Lung (tissue), 12 donors: ENCODE results near the gene TOM1L2. TPM values are rescaled to one million over a fixed set of nuclear protein-coding genes. Genes with fewer than 3 reads are reported as not detected.

Source experiments
- ATAC-seq: fragments of 200-7000 bp; cut with Tn5 transposase; one replicate; pipeline ENCODE4 v1.9.1; 2020; ENCODE audit warnings: moderate number of reproducible peaks; ENCODE audit not compliant: insufficient read depth, low FRiP score
- DNase-seq, 3 donors: peaks; one replicate each; pipeline ENCODE4 v3.0.0-alpha.2; 2013 to 2017
- H3K27ac ChIP-seq, 2 donors: one replicate each; pipeline ENCODE4 v1.5.1; 2013; ENCODE audit warnings: mild to moderate bottlenecking in 2 of 2, moderate library complexity in 2 of 2, control low read depth in 1 of 2, inconsistent platforms in 1 of 2, low read depth in 1 of 2, low read length in 1 of 2
- H3K27me3 ChIP-seq, 3 donors: one replicate each; pipeline ENCODE4 v1.5.1; 2013; ENCODE audit warnings: low read length in 2 of 3; ENCODE audit not compliant: control insufficient read depth in 3 of 3, insufficient read depth in 3 of 3
- H3K36me3 ChIP-seq, 4 donors: one replicate each; pipeline ENCODE4 v1.5.1; 2013; ENCODE audit warnings: low read length in 4 of 4, mild to moderate bottlenecking in 1 of 4, moderate library complexity in 1 of 4; ENCODE audit not compliant: control insufficient read depth in 4 of 4, insufficient read depth in 4 of 4
- H3K4me1 ChIP-seq, 5 donors: one replicate each; pipeline ENCODE4 v1.5.1; 2013; ENCODE audit warnings: low read length in 5 of 5, mild to moderate bottlenecking in 2 of 5, moderate library complexity in 1 of 5; ENCODE audit not compliant: control insufficient read depth in 5 of 5, insufficient read depth in 5 of 5
- H3K4me3 ChIP-seq: one replicate; pipeline ENCODE4 v1.5.1; 2013; ENCODE audit warnings: mild to moderate bottlenecking, control low read depth, moderate library complexity
- H3K9ac ChIP-seq, 2 donors: one replicate each; pipeline ENCODE4 v1.5.1; 2013; ENCODE audit warnings: low read length in 2 of 2, control low read depth in 1 of 2; ENCODE audit not compliant: insufficient read depth in 1 of 2
- H3K9me3 ChIP-seq, 4 donors: one replicate each; pipeline ENCODE4 v1.5.1; 2013; ENCODE audit warnings: low read length in 3 of 4, mild to moderate bottlenecking in 1 of 4, moderate library complexity in 1 of 4; ENCODE audit not compliant: control insufficient read depth in 4 of 4, insufficient read depth in 3 of 4
- WGBS, 2 donors: extraction: QIAGEN DNeasy Blood & Tissue Kit; methylation state at CpG; one replicate each; pipeline ENCODE4 v1.1.7; 2013; 5-methylcytosine and 5-hydroxymethylcytosine counted together
- polyA plus RNA-seq, 2 donors: library from polyadenylated mRNA; stranded (reverse); fragments of 200-250 nt; gene quantifications; one replicate each; pipeline ENCODE4 v1.2.1, GENCODE V29; 2013
- total RNA-seq, 2 donors: library from RNA; depleted of rRNA in 1 of 2; stranded (reverse); fragments of >200 nt in 1 of 2; gene quantifications; one replicate each; pipeline ENCODE4 v1.2.1, GENCODE V29; 2014 to 2021
- TF ChIP-seq, protein P1 (sequence below): IDR thresholded peaks from 2 replicates; pipeline ENCODE4 v1.5.1; 2012; ENCODE audit warnings: mild to moderate bottlenecking; ENCODE audit errors: control extremely low read depth, extremely low read depth
- donor health status: control.
- donor health status: control.
- donor health status: Bipolar disorder and iron deficiency.
- donor health status: healthy.
- donor health status: DM: yes; HTN: yes; CAD: no.

TOM1L2 gene
- total and polyA plus RNA-seq, 4 donors = 21.5 to 56.5 (median 35.8) TPM

DNA sequence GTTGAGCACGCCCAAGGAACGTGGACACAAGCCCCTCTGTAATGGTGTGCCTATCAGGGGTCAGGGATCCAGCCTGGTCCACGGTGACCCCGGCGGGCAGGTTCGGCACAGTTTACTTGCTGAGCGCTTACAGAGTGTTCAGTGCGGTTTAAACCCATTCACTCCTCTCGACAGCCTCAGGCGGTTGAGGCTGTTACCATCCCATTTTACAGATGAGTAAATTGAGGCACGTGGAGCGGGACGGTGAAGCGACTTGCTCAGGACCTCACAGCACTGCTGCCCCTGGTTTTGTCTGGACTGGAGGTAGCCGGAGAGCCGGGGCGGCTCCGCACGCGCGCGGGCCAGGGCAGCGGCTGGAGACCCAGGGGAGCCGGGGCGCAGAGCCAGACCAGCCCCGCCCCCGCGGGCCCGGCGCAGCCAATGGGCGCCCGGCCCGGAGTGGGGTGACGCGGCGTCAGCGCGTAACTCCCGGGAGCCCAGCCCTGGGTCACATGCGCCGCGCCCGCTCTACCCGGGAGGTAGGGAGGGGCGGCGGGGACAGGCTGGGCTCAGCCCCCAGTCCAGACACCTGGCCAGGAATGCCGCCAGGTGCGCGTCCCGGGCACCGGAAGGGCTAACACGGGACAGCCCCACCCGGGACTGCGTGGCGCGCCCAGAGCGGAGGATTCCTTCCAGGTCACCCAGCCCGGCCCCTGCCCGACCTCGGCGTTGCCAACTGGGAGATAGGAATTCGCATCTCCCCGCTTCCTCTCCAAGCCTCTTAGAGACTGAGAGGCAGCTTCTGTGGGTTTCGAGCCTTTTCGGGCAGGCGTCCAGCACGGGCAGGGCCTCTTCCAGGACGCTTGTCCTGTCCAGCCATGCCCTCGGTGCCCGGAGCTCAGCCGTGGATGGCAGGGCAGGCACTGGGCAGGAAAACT, 132.2 kb downstream of the TOM1L2 start:
- no peaks in the 10 kb centered on the region for H3K36me3 ChIP-seq
- H3K9me3 ChIP-seq = no peaks in the 10 kb centered on the region
- H3K4me1 ChIP-seq = peaks cover 20 to 69% (median 42%) of the 10 kb centered on the region in 5 donors
- DNase-seq = peak; percentile 88 to 93 (median 90)
- H3K27ac ChIP-seq = peak overlapping the region; percentile 96 to 100
- WGBS, 2 donors = 2 to 4% methylated on average over 66 to 71 of the region's 71 CpGs
- TF ChIP-seq, protein P1, sequence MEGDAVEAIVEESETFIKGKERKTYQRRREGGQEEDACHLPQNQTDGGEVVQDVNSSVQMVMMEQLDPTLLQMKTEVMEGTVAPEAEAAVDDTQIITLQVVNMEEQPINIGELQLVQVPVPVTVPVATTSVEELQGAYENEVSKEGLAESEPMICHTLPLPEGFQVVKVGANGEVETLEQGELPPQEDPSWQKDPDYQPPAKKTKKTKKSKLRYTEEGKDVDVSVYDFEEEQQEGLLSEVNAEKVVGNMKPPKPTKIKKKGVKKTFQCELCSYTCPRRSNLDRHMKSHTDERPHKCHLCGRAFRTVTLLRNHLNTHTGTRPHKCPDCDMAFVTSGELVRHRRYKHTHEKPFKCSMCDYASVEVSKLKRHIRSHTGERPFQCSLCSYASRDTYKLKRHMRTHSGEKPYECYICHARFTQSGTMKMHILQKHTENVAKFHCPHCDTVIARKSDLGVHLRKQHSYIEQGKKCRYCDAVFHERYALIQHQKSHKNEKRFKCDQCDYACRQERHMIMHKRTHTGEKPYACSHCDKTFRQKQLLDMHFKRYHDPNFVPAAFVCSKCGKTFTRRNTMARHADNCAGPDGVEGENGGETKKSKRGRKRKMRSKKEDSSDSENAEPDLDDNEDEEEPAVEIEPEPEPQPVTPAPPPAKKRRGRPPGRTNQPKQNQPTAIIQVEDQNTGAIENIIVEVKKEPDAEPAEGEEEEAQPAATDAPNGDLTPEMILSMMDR = no peak
- H3K4me3 ChIP-seq = peak overlapping the region; percentile 47
- peak overlapping the region; percentile 69 to 90 for H3K9ac ChIP-seq
- peak; percentile 73 for ATAC-seq
- H3K27me3 ChIP-seq = no peaks in the 10 kb centered on the region

DNA sequence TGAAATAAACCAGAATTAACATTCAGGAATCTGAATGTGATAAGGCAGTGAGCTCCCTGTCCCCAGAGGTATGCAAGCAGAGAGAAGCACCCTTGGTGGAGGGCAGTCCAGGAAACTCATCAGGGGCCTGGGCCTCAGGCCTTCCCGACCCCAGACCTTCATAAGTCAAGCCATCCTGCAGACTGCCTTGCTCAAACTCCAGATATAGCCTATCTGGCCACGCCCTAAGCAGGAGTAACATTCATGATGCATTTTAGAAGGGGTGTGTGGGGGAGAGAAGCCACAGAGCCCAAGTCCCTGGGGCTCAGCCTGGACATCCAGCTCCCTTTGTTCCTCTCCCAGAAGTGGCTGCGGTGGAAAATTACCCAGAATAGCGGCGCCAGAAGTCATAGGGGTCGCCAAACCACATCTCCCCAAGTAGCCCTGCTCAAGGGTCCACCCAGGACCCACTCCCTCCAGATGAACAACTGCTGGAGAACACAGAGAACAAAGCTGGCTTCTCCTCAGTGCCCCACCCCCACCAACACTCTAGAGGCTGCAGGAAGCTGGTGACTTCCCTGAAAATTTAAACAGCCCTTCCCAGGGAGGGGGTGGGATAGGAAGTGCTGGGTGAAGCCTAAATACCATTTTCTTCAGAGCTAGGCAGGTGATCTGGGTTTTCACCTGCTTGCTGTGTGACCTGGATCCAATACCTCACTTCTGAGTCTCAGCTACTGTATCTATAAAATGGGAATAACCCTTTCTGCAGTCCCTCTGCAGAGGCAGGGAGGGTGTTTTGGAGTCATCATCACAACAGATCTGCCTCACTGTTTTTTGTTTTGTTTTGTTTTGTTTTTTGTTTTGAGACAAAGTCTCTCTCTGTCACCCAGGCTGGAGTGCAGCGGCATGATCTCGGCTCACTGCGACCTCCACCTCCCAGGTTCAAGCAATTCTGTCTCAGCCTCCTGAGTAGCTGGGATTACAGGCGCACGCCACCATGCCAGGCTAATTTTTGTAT, 133.9 kb downstream of the TOM1L2 start:
- H3K4me3 ChIP-seq = no peak overlapping the region
- H3K27me3 ChIP-seq = no peaks in the 10 kb centered on the region
- peak overlapping the region; percentile 98 to 100 for H3K27ac ChIP-seq
- 47 to 49% methylated on average over 11 of the region's 11 CpGs for WGBS, 2 donors
- H3K36me3 ChIP-seq = no peaks in the 10 kb centered on the region
- peak overlapping the region in 1 of 2 donors; percentile 32 for H3K9ac ChIP-seq
- TF ChIP-seq, protein P1 = no peak
- peaks cover 20 to 69% (median 46%) of the 10 kb centered on the region in 5 donors for H3K4me1 ChIP-seq
- no peaks in the 10 kb centered on the region for H3K9me3 ChIP-seq
- ATAC-seq (no peak), DNase-seq (peak; percentile 57 to 77 (median 76))

DNA sequence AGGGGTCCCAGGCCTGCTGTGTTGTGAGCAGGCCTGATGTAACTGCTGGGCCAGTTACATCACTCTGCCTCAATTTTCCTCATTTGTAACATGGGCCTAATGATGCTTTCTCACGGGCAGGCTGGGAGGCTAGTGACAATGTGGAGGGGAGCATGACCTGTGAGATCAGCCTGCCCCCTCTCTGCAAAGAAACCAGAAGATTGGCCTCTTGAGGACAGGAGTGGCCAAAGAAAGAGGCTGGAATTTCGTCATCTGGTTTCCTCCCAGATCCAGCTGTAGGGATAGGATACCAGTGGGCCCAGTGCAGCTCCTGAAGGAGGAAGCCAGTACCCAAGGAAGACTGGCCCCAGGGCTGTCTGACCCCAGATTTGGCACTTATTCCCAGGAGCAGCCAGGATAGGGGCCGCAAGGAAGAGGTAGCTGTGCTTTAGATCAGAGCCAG, 134.8 kb downstream of the TOM1L2 start:
- 35 to 50% methylated on average over 3 of the region's 3 CpGs for WGBS, 2 donors
- peak in 2 of 3 donors; percentile 34 to 57 for DNase-seq

More for the DNA sequence above, 134.8 kb downstream of the TOM1L2 start:
- TF ChIP-seq, protein P1 = no peak
- no peak for ATAC-seq
- Histone ChIP-seq H3K27ac (peak overlapping the region; percentile 98 to 100), H3K9ac (no peak overlapping the region), H3K36me3 (no peaks in the 10 kb centered on the region), H3K4me3 (no peak overlapping the region), H3K27me3 (no peaks in the 10 kb centered on the region), H3K4me1 (peaks cover 20 to 65% (median 45%) of the 10 kb centered on the region in 5 donors), H3K9me3 (no peaks in the 10 kb centered on the region)
